GM10847 (cell line): ENCODE results near the gene CDK6.

Experiments used
- POLR2A ChIP-seq: IDR thresholded peaks from 2 replicates; pipeline ENCODE4 v1.6.1; 2011; ENCODE audit not compliant: insufficient read length; ENCODE audit errors: extremely low read depth

Gene CDK6

DNA sequence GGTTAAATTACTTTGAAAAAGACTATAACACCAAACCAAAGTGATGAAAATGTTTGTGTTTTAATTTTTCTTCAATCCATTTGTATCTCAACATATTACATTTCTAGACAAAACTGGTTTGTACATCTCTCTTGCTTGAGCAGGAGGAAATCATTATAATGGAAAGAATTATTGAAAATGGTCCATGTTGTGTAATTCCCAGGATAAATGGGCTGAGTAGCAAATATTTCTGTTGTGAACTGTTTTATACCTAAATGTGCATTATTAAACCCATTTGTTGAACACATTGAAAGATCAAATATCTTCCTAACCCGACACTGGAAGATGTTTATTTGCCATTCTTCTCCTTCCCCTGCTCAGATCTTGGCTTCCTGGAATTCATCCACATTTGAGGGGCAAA, 14.1 kb upstream of the CDK6 start:
- no peak for TF ChIP-seq POLR2A

DNA sequence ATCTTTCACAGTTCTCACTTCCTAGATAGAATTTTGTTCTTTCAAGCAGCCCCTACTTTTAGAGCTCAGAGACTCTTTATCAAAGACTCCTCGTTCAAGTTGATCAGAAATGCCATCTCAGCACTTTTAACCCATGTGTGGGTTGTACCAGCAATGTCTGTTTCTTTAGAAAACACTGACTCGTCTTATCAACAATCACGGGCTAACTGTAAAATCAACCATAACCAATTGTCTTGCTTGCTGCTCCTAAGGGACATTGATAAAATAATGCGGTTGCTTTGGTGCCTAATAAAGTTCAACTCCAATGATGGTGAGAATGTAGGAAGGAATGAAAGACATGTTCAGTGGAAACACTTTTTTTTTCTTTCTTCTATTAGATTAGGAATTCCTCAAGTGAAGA, 12.9 kb upstream of the CDK6 start:
- no peak for TF ChIP-seq POLR2A

DNA sequence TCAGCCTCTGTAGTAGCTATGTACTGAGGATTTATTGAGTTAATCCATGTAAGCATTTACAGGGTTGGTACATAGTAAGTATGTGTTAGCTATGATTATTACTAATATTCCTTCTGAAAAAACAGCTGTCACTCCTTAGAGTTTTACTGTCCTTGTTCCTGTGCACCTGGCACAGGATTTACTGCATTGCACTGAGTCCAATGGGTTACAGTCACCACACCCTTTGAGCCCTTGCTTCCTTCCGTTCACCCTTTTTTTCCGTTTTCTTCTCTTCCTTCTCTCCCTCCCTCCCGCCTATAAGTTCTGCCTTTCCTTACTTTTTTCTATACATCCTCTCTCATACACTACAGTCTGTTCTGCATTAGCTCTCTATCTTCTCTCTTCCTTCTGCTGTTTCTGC, 12.5 kb upstream of the CDK6 start:
- TF ChIP-seq POLR2A: no peak

DNA sequence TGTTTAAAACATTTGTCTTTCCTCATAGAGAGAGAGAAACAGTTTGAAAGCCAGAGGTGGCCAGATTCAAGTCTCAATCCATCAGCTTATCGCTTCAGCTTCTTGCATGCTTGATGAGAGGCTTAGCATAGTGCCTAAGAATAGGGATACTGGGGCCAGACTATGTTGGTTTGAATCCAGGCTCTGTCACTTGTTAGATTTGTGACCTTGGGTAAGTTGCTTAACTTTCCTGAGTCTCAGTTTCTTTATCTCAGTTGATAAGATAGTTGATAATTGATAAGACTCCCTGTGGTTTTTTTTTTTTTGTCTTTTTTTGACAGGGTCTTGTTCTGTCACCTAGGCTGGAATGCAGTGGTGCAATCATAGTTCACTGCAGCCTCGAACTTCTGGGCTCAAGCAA, 12.1 kb upstream of the CDK6 start:
- TF ChIP-seq POLR2A: no peak

DNA sequence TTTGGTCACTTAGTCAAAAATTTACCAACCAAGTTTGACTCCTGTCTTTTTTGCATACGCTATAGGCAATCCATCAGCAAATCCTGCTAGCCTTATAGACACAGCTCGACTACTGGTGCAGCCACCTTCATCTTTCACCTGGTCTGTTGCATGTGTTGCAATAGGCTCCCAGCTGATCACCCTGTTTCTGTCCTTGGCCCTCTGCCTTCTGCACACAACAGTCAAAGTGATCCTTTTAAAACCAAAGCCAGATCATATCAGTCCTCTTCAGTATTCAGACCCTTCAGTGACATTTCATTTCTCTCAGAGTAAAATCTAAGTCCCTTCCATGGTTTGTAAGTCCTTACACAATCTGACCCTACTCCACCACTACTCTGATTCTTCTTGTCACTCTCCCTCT, 10.9 kb upstream of the CDK6 start:
- TF ChIP-seq POLR2A: no peak

DNA sequence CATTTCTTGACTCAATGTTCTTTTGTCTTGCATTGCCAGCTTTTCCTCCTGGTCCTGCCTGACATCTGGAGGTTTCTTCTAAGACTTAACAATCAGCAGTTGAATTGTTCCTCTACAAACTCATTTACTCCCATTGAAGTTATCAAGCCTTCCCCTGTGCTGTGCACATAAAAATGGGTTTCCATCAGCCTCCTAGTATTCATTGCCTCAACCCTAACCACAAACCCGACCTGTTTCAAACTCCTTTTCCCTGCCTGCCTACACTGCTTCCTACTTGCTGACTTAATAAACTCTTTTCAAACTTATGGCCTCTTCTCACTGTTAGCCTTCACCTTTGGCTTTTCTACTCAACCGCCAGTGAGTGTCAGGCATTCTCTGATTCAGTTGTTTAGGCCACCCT, 9.4 kb upstream of the CDK6 start:
- no peak for TF ChIP-seq POLR2A

DNA sequence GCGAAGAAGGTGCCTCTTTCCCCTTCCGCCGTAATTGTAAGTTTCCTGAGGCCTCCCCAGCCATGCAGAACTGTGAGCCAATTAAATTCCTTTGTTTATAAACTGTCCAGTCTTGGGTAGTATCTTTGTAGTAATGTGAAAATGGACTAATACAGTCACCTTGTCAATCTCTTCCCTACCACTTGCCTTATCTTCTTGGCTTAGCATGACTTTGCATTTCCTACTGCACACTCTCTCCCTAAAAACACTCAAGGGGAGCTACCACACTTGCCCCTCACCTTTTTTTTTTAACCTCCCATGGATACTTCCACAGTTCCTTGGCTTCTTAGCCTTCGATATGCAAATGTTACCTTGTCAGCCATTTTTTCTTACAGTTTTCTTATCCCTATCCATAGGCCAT, 7.4 kb upstream of the CDK6 start:
- no peak for TF ChIP-seq POLR2A

DNA sequence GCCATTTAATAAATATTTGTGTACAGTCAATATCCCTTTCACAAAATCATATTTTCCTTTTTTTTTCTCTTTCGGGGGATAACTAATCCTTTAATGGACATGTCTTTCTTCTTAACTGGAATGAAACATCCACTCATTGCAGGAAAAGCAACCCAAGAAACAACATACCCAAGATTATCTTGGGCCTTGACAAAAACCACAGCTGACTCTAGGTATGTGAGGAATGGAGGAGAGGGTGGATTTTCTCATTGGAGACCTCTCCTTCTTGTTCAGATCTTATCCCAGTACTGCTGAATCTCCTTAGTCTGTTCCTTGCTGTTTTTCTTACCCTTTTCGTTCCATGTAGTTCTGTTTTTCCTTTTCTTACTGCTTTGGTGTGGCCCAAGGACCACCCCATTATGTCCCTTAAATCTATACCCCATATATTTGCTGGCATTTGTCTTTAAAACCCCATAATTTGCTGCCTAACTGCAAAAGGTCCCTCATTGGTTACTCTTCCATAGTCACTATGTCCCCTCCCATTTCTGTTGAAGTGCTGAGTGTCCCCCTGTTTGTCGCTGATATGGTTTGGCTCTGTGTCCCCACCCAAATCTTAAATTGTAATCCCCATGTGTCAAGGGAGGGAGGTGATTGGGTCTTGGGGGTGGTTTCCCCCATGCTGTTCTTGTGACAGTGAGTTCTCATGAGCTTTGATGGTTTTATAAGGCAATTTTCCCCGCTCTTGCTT, 6.8 kb upstream of the CDK6 start:
- TF ChIP-seq POLR2A: no peak

DNA sequence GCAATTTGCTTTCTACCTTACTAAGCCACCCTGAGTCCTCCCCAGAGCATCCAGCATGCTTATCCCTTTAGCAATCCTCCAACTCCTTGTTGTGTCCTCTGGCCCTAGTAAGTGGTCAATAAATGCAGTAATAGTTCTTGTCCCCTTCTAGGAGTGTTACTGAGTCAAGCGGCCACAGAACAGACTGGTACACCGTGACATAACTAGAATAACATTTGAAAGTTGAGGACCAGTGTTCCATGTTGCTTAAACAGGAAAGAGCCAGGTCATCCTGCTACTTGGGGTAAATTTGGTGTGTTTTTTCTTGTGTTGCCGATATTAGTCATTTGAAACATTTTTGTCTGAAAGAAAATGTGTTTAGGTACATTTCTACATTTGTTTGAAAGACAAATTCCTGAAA, 4.8 kb upstream of the CDK6 start:
- TF ChIP-seq POLR2A: no peak

DNA sequence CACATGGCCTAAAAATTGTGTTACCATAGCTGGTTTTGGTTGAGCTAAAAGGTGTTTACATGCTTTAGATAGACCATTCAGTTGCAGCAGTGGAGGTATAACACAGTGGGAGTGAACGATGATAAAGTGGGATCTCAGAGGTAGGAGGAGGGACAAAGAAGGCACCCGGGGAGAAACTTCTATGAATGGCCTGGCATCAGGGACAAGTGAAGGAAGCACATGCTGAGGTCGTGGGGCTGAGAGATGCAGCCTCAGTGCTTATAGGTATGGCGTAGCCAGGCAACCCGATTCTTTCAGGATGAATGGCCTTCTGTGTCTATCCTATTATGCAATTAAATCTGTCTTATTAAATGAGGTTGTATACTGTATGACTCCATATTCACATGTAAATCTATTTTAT, 3.9 kb upstream of the CDK6 start:
- no peak for TF ChIP-seq POLR2A

DNA sequence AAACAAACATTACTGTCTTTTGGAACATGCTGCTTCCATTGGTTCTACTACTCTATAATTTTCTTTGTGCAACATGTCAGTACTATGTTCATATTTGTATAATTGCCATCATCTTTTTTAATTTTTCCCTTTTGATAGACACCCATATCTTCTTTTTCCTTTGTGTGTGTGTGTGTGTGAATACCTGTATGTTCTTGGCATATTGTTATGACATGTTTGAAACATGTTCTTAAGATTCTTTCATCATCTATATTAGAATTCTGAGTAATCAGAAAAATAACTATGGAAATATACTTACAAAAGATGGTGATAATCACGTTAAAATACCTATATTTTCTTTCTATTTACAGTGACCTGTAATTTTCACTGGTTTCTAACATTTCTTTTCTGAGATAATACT, 3.5 kb upstream of the CDK6 start:
- TF ChIP-seq POLR2A: no peak

DNA sequence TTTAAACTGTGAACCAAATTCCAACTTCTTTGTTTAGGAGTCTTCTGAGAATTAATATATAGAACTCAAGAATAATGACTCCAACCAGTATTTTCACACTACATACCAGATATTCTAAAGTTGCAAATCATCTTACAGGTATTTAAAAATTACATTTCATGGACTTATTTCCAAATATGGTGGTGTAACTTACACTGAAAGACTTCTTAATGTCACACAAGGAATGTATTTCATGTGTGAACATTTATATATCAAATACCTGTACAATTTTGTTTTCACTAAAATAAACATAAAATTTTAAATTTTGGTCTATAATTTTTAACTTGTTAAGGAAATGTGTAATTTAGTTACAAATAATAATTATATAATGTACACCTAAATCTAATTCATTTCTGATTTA, 2.6 kb upstream of the CDK6 start:
- no peak for TF ChIP-seq POLR2A

DNA sequence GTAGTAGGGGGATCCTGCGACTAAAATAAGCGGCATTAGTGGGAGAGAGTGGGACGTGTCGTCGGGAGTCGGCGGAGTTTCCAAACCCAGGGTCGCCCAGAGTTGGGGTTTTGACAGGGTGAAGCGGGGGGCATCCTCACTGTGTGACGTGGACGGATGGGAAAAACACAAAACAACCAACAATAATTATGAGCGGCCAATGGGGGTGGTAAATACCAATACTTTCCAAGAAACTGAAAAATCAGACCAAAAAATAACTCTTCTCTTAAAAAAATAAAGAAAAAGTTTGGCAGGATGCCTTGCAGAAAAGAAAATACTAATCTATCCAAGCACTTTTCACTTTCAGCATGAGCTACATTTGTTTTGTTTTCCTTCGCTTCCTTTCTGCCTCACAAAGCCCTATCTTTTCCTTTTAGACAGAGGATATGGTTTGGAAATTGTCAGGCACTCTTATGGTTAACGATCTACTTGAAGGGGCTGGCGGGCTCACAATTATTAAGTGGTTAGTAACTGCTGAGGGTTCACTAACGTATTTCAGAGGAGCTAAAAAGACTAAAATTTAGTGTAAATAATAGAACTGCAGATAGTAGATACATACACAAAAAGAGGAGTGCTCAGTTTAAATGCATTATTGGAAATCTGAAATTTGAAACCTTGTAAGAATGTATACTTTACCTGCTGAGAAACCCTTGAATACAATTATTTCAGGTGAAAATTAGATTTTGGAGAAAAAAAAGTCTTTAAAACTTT, 802 bp upstream of the CDK6 start:
- no peak for TF ChIP-seq POLR2A

DNA sequence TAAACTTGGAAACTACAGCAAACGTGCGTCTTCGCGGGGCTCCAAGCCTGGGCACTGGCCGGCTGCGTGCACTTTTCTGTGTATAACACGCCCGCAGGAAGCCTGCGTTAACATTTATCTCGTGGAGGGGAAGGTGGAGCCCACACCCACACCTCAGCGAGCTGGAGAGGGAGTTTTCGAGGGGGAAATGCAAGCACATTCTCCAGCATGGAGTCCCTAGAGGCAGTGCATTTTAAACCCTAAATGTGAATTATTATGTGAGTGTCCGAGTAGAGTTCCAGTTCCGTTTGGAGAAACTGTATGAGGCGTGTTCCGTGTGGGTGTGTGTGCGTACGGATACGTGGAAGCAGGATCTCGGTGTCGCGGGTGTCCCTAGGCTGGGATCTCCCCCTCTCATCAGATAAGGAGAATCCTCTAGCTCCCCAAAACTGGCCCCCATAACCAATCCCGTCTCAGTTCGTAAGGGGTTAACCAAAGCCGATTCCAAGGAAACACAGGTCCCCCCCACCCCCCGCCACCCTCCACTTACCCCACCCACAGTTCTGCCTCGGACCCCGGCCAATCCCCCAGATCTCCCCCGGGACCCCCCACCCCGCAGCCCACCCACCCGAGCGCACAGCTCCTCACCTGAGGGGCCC, 403 bp downstream of the CDK6 start:
- TF ChIP-seq POLR2A: no peak

DNA sequence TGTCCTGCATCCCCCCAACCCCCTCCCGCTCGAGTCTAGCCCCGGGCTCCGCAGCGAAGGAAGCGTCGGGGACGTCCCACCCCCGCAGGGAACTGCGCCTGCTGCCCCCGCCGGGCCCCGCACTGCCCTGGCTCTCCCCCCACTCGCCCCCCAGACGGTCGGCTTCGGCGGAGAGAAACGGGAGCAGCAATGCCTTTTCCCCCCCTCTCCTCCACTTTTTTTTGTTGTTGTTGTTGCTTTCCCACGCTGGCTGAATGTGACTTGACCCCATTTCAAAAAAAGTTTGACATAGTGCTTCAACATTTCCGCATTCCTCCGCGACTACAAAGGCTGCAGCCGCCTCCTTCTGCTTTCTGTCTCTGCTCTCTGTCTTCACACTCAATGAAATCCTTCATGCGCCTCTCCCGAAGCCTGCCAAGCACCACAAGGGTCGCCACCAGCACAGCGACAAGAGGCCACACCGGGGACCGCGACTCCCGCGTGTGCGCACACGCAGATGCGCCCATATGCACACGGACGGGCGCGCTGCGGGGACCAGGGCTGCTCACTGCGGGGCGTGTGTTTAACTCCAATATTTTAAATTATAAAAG, 1.0 kb downstream of the CDK6 start:
- no peak for TF ChIP-seq POLR2A

DNA sequence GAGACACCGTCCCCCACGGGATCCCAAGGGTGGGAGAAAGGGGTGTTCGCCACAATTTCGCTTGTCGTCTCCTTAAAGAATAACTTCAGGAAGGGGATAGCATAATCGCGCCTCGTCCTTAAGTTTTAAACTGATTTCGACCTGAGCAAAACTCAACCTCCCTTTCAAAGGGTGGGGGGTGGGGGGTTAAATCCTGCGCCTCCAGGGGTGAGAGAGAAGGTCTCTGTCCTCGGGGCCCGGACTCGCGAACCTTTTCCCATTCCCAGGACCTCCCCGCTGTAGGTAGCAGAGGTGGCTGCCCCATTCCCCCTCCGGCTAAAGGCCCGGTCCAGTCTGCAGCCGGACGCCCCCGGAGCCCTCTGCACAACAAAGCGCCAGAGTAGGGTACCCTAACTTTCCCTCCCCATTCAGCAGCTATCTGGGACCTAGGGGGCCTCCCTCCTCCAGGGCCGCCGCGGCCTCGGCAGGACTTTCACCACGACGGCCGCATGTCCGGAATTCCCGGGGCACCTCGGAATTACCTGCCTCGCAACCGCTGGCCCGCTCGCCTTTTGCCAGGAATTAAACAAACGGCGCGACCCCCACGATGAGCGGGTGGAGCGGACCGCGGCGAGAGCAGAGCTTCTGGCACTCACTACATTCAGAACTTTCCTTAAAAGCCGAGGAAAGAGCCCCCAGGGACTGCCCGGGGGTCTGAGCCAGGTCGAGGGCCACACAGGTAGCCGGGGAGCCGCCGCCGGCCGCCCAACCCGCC, 1.7 kb downstream of the CDK6 start:
- TF ChIP-seq POLR2A: no peak
